NCI-H82 (cell line): ENCODE results near the gene DHRS9.
A peak's percentile ranks its signal among the peaks of the same experiment; 100 is the strongest.
"Not testable (repeated sequence)": the region's sequence is repeated elsewhere in the genome, so short reads cannot be mapped to it uniquely, and the experiment has no call there.

Experiments used
- DNase-seq: peaks from one replicate; lab custom pipeline; 2025; lab: John Stamatoyannopoulos, UW

Gene DHRS9

DNA sequence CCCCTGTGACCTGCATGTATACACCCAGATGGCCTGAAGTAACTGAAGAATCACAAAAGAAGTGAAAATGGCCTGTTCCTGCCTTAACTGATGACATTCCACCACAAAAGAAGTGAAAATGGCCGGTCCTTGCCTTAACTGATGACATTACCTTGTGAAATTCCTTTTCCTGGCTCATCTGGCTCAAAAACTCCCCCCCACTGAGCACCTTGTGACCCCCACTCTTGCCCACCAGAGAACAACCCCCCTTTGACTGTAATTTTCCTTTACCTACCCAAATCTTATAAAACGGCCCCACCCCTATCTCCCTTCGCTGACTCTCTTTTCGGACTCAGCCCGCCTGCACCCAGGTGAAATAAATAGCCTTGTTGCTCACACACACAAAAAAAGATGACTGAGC, 67.1 kb downstream of the DHRS9 start:
- DNase-seq: not testable (repeated sequence)

DNA sequence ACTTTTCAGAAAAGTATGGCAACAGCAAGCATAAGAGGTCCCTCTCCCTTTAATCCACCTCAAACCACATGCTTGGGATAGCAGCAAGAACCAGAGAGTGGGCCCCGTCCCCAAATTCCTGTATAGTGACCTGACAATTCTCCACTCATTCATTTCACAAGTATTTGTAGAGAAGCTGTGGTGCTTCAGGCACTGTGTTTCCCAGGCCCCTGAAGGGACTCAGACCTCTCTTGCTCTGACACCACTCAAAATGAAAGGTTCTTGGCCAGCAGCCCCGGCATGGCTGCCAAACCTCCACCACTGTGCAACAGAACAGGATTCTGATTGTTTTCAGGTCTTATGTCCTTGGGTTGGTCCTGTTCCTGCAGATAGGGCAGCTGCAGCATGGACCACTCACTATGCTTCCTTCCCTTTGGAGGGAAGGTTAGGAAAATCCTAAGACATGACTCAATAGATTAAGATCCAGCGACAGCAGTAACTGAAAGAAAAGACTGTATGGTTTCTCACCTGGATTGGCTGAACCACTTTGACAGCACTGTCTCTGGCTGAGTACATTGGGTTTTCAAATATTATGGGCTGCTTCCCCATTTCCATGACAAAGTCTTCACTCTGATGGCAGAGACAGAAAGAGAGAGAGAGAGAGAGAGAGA, 67.6 kb downstream of the DHRS9 start:
- no peak for DNase-seq

DNA sequence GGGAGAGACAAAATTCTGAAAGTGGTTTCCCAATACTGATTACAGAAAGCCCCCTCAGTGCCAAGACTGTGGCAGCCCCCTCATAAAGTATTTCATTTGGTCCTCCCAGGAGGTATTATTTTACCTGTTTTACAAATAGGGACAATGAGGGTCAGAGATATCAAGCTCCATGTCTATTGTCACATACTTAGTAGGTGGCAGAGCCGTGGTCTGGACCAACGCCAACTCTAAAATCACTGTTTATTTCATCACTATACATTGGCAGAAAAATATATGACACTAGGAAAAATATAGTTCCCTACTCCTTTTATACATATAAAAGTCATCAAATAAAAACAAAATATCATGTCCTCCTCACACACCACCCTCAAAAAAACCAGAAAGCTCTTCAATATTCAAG, 68.6 kb downstream of the DHRS9 start:
- DNase-seq: no peak

DNA sequence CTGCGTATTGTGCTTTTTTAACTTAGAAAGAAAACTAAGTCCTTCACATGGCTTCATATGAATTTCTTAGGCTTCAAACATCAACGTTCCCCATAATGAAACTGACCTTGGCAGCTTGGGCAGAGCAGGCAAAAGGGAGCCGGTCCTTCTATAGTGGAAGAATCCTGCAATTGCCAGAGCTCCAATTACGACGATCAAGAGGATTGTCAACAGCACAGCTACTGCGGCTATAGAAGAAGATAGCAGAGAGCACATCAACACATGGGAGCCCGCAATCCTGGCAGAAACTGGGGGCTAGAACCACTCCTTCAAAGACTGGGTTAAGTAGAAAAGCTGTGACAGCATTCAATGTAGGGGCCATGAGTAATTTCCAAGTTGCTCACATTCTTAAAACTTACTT, 69.8 kb downstream of the DHRS9 start:
- DNase-seq: no peak

DNA sequence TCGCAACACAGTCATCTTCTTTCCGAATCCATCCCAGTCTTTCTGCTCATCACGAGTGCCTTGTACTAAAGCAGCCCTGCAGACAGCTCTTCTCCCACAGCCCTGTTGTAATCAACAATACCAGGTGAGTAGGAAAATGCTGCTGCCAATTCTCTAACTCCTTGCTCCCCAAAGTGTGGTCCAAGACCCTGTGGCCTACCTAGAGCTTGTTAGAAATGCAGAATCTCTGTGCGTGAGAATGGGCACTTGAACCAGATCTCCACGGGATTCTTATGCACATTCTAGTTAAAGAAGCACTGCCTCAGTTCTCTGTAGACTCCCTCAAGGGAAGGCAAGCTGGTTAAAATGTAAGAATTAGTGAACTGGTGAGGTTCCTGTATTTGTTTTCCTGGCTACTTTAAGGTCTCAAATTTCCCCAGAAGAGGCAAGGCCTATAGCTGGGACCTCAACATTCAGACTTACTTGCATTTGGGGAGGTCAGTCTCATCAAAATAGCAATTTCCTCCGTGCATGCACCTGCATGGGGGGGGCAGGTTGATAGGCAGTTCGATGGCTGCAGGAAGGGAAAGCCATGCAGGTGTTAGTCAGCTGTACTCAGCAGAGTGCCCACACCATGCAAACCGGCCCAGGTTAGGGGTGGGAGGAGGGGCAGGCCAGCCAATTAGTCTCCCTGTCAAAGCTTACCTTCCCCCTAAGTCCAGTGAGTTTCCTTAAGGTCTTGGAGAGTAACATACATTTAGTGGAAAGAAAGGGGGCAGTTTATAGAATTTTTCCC, 70.8 kb downstream of the DHRS9 start:
- DNase-seq: no peak

DNA sequence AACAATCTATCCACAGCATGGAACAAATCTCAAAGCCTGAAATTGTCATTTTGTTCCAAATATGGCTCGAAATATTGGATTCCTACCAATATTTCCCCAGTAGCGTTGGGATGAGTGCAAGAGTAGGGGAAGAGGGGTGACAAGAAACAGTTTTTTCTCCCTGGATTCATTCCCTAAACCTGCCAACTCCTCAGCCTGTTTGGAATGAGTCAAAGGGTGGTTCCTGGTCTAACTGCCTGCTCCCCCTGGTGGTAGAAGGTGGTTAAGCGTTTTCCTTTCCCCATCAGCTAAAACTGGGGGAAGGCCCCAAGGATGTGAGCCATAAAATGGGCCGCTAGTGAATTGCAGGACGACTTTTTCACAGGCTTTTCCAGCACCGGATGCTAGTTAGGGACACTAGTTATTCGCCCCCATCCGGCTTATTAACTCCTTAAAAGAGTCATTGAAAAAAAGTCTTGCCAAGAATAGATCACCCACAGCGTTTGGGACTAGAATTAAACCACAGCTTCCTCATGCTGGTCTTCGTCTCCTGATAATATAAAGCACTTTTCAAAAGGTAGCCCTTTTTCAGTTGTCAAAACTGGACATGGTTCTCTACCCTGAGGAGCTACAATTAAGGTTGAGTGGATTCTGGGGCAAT, 72.5 kb downstream of the DHRS9 start:
- peak; percentile 74 for DNase-seq

DNA sequence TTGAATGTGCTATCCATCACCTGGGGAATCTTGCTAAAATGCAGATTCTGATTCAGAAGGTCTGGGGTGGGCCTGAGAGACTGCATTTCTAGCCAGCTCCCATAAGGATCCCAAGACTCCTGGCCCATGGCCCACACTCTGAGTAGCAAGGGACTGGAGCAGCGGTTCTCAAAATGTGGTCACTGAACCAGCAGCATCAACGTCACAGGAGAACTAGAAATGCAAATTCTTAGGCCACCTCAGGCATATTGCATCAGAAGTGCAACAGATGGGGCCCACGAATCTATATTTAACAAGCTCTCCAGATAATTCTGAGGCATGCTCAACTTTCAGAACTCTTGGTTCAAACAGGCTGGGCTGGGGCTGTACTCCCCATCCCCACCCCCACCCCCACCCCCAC, 74.6 kb downstream of the DHRS9 start:
- no peak for DNase-seq
